HG03558 (cell line): ENCODE measurements around the gene ADD2.
"Not testable (repeated sequence)": the region's sequence is repeated elsewhere in the genome, so short reads cannot be mapped to it uniquely, and the experiment has no call there.

Source experiments
- ATAC-seq: cut with Tn5 transposase; IDR thresholded peaks from one replicate; pipeline ENCODE4 v1.9.1; 2021; ENCODE audit warnings: moderate number of reproducible peaks; ENCODE audit not compliant: unreplicated experiment; ENCODE audit errors: extremely low read depth

The ADD2 gene

DNA sequence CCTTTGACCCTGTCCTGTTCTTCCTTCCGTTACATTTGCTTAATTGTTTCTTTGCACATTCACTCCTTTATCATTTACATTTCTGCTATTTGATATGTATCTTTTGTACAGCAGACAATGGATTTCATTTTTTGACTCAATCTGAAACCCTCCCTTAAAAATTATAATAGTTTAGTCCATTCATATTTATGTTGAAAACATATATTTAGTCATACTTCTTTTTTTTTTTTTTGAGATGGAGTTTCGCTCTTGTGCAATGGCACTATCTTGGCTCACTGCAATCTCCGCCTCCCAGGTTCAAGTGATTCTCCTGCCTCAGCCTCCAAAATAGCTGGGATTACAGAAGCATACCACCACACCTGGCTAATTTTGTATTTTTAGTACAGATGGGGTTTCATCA lies 119.0 kb downstream of the ADD2 start:
- no peak for ATAC-seq

DNA sequence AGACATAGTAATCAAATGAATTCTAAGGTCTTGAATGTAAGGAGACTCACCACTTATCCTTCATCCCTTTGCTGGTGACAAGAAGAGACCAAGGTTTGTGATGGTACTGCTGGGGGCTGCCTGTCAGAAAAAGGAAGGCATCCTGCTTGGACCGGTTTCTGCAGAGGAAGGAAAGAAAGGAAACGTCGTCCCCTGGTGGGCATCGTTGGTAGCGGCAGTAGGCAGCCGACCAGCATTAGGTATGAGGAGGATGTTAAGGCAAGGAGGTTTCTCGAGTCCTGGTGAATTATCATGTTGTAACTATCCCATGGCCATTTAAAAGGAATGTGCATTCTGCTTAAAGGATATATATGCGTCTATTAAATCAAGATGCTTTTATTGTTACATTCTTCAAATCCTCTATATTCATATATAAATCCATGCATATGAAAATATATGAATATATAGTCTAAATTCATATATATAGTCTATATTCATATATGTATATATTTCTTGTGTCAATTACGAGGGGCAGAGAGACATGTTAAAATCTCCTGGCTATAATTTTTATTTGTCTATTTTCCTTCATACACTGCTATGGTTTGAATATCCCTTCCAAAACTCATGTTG lies 120.0 kb downstream of the ADD2 start:
- ATAC-seq = no peak

DNA sequence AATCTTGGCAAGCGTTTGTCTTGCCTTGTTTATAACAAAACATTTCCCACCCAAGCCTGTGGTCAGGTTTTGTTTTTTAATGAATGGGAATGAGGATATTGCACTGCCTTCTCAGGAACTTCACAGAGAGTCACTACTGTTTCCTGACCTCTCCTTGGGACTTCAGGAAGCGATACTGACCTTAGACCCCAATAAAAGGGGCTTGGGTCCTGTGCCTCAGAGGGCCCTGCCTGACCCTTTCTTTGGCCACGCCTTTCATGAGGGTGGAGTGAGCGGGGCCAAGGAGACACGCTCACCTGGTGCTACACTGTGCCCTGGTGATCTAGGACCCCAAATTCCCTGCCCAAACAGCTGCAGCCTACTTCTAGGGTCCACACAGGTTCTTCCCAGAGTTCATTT lies 121.6 kb downstream of the ADD2 start:
- no peak for ATAC-seq

DNA sequence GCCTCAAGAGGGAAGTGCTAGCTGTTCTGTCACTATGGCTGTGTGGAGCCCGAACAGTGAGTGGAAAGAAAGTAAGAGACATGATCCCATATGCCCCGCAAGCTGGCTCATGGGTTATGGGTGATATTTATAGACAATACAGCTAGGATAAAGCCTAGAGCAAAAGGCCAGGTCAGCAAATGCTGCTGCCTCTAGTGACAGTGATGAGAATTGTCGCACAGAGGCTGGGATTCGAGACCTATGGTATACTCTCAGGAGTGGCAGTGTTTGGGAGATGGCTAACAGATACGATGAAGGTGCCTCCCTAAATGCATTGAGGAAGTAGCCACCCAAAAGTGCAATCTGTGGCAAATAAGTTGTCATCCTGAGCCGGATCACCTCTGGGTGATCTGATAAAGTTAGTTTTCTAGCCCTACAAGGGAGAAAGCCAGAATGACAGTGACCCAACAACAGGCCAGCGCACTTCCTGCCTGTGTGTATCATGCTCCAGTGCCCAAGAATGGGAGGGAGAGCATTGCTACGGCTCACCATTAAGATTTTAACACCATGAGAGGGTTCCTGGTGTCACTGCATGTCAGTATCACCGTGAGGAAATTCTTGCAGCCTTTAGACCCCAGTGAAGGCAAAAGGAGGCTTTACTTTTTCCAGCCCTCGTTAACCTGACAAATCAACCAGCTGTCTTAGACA lies 122.1 kb downstream of the ADD2 start:
- no peak for ATAC-seq

DNA sequence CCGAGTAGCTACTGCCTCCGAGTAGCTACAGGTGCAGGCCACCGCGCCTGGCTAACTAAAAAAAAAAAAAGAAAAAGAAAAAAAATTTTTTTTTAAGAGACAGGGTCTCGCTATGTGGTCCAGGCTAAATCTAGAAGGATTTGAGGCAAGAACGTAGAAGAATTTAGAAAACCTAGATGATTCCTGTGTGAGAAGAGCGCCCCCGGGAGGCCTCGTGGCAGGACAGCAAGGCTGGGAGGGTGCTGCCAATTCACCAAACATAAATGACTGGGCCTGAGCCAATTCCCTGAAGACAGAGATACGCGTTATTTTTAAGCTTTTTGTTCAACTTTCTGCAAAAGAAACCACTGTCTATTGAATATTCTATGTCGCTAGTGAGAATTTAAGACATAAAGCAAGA lies 124.3 kb downstream of the ADD2 start:
- ATAC-seq = no peak

DNA sequence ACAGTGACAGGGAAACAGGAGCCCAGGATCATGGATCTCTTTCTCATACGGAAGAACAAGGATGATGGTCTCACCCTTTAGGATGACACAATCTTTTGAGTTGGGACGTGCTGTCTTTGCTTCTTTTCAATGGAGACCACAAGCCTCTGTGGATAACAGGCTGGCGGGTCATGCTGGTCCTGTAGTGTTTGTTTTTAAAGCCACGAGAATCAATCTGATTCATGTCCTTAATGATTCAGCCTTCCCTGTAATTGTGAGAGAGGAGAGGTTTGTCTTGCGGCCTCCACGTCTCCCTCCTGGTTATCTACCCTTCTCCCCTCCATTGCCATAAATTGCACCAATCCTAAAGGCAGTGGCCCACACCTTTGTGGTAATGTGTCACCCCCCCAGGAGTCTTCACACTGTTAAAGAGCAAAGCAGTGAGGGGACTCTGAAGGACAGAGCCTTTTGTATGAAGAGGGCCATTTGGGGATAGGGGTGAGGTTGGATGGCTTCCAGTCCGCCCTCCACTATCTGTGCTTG lies 126.7 kb downstream of the ADD2 start:
- no peak for ATAC-seq

DNA sequence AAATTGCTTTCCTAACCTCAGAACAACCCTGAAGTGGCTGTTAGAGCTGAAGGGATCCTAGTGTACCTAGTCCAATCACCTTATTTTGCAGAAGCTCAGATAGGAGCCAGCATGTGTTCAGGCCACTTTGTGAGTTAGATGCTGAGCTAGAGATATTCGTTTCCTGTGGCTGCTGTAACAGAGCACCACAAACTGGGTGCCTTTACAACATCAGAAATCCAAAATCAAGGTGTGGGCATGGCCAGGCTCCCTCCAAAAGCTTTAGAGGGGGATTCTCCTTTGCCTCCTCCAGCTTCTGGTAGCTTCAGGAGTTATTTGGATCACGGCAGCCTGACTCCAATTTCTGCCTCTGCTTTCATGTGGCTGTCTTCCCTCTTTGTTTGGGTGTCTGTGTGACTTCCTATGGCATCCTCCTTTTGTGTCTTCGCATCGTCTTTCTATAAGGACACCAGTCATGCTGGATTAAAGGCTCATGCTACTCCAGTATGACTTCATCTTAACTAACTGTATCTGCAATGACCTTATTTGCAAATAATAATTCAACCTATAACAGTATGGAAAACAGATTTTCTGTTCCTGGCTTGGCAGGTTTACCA lies 128.1 kb downstream of the ADD2 start:
- no peak for ATAC-seq

DNA sequence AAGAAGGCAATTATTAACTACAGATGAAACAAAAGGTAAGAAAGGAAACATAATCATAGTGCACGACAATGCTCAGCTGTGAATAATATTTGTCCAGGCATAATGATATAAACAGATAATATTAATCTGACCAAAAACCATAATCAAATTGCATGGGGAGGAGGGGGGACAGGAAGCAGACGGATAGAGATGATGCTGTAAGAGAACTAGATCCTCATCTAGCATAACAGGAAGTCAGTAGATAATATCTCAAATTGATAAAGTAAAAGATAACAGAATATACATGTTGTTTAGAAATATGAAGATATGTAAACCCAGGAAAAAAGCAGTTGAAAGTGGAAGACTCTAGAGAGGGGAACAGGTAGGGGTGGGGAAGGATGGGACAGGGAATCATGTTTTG lies 129.4 kb downstream of the ADD2 start:
- ATAC-seq = no peak

DNA sequence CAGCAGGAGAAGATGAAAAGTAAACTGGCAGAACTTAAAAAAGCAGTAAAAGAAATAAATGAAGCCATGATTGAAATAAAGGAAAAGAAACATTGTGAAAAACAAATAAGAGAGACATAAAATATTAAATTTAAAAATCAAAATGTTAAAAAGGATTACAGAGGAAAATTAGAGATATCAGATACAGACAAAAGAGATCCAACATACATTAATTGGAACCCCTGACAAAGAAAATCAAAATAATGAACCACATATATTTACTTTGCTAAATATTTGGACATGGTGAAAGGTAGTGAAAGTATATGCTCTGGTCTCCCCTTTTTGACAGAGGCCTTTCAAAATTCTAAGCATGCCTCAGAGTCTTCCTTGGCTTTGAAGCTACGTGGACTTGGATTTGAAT lies 134.5 kb downstream of the ADD2 start:
- ATAC-seq = no peak

DNA sequence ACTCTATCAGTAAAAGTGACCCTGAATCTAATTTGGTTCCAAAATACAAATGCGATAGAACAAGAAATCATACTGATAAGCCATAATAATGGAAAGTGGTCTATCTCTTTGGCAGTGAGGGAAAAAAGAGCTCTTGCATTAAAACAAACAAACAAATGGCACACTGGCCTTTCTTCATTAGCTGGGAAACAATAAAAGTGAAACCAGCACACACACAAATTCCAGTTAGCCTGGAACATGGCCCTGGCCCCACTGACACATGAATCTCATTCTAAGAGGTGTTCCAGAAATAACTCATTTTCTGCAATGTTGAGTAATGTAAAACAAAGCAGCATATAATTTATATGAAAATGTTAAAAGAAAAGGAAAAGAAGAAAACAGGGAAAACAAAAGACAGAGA lies 135.0 kb downstream of the ADD2 start:
- no peak for ATAC-seq

DNA sequence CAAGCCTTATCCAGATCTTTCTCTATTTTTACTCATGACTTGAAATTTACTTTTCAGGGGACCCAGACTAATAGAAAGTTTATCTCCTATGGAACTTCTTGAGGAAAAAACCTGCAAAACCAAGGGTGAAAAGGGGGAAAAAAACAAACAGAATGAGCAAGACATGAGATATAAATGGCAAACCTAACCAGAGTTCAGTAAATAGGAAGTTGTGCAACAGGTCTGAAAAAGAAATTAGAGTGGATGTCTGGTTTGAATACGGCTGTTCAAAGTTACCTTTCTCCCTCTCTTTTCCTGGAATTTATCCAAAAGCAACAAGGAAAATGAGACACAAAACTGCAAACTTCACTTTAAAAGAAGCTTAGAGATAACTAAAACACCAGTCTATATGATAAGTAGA lies 135.6 kb downstream of the ADD2 start:
- no peak for ATAC-seq

DNA sequence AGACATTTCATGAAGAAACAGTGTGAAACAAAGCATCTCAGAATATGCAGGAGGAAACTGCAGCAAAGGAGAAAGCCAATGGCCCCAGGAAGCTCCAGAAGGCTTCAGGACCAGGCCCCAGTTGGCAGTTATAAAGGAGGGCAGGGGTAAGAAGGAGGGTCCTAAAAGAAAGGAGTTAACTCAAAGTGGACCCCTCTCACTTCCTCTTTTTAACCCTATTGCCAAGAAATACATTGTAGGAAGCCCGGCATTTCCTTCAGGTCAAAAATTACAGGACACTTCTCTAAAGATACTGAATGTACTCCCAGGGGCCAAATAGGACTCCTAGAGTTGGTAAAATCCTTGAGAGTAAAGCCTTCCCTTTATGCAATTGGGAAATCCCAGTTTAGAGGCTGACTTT lies 137.2 kb downstream of the ADD2 start:
- no peak for ATAC-seq

DNA sequence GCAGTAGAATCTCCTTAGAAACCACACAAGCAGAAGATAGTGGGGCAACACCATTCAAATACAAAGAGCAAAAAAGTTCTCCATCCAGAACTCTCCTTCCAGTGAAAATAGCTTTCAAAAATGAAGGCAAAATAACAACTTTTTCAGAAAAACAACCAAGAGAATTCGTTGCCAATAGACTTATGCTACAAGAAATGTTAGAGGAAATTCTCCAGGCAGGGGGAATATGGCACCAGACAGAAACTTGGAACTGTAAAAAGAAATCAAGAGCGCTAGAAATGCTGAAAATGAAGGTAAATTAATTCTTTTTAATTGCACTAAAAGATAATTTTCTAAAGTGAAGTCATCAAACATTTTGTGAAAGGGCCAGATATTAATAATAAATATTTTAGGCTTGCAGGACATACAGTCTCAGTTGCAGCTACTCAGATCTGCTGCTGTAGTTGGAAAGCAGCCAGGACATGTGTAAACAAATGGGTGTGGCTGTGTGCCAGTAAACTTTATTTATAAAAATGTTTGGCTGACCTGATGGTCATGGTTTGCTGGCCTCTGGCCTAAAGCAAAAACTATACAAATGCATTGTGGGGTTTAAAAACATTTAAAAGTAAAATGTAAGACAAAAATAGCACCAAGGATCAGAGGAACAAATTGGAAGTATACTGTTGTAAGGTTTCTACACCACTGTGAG lies 140.6 kb downstream of the ADD2 start:
- ATAC-seq = no peak

DNA sequence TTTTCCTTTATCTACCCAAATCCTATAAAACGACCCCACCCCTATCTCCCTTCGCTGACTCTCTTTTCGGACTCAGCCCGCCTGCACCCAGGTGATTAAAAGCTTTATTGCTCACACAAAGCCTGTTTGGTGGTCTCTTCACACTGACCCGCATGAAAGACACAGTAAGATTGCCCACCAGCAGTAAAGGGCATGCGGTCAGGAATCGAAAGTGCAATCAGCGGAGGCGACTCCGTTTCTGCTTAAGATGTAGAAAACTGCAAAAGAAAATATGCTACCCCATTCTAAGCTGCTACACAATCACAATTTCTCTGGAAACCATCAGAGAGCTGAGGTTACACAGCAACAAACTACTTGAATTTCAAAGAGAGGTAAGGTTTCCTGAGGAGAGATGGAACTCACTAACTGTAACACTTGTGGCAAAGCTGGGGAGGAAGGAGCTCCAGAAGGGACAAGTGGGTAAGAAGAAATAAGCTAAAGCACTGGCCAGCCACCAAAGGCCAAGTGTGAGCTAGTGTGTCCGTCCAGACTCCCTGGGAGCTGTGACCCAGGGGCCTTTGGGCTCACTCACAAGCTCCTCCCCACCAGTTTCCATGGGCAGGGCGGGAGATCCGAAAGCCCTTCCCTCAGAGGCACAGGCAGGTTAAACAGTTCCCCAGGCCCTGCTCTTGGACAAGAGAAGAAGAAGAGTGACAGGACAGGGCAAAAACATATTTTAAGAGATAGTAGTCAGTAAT lies 141.6 kb downstream of the ADD2 start:
- no peak for ATAC-seq

DNA sequence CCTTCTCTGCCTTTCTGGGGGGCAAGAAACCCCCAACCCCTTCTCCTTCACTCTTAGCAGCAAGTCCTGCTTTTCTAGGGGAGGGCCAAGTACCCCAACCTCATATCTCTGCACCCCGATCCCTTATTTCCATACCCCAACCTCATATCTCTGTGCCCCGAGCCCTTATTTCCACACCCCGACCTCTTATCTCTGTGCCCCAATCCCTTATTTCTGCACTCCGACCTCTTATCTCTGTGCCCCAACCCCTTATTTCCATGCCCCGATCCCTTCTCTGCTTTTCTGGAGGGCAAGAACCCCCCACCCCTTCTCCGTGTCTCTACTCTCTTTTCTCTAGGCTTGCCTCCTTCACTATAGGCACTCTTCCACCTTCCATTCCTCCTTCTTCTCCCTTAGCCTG lies 146.5 kb downstream of the ADD2 start:
- not testable (repeated sequence) for ATAC-seq

DNA sequence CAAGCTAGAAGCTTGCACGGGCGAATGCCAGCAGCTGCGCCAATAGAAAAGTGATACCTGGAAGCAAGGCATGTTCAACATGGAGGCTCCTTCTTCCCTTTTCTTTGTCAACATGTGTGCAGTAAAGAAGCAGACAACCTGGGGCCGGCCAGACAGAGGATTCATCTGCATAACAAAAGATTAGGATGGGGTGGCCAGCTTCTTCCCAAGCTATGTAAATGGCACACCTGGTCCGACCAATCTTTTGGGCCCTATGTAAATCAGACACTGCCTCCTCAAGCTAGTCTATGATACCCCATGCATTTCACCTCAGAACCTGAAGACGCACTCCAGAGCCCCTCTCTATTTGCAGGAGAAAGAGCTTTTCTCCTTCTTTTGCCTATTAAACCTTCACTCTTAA lies 148.0 kb downstream of the ADD2 start:
- ATAC-seq = no peak

DNA sequence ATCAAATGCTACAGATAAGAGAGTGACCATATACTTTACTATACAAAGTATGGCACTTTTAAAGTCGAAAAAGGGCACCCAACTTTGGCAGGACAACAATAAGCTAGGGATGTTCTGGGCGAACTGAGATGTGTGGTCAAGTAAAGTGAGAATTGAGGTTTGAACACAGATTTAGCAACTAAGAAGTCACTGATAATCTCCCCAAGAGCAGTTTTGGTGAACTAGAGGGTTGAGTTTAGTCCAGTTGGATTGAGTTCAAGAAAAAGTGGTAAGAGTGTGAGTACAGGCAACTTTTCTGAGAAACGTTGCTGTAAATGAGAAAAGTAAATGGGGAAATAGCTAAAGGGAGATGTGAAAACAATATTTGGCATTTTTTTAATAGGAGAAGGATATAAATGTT lies 148.8 kb downstream of the ADD2 start:
- no peak for ATAC-seq

DNA sequence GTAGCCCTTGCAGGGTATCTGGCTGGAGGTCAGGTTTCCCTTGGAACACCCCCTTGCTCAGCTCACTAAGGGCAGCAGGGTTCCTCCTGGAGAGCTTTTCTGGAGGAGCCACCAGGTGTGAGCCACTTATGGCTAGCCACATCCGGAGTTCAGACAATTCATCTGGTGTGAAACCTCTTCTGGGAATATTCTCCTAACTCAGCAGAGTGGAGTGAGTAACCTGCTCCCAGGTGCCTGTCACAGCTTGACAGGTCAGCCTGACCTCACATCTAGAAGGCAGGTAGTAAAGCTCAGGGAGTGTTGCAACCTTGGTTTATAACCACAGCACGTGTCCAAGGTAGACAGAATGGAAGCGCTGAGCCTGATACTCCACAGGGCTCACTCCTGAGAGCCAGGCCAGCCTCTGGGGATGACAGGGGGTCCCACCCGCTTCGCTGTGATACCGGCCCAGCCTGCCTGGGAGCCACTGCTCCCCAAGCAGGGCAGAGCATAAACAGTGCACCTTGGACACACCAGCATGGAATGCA lies 151.8 kb downstream of the ADD2 start:
- ATAC-seq = no peak

DNA sequence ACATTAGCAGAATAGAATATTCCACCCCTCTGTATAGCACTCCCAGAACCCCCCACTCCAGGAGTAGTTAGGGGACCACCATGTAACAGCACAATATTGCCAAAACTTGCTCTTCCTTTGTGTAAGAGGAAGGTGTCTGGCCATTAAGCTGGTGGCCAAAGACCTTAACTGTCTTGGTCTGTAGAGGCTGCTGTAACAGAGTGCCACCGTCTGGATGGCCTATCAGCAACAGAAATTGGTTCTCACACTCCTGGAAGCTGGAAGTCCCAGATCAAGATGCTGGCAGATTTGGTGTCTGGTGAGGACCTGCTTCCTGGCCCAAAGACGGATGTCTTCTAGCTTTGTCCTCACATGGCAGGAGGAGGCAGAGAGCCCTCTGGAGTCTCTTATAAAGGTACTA lies 152.8 kb downstream of the ADD2 start:
- no peak for ATAC-seq

DNA sequence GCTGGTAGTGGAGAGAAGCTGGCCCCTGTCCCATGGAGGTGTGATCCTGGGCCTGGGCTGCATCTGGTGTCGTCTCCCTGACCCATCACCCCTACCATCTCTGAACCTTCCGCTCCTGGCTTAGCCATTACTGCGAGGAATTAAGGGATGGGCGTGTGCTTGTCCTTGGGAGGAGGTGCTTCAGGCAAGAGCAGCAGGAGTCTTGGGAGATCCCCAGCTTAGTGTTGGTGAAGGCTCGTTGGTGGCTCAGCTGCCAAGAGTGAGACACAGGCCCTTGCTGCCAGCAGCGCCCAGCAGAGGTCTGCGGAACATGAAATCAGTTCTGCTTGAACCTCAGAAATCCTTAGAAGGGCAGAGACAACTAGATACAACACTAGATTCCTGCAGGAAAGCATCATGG lies 154.5 kb downstream of the ADD2 start:
- ATAC-seq = no peak
